Endothelial cell of umbilical vein (primary cell): Measurements from ENCODE around the gene COL17A1. TPM values are rescaled to one million over a fixed set of nuclear protein-coding genes. Genes with fewer than 3 reads are reported as not detected.

Experiments
- BruUV-seq: library from RNA; stranded (reverse); fragments of 400-500 nt; replicated peaks from 2 replicates; lab custom pipeline; 2021; lab: Mats Ljungman, UMichigan
- CTCF ChIA-PET: fragments of 300-600, 350-600 bp; sonication (Branson Sonifier 250); formaldehyde crosslinking; loops from one replicate; lab custom pipeline; 2021; ENCODE audit warnings: antibody characterized with exemption, inconsistent platforms; lab: Charles Lee
- POLR2A ChIA-PET: fragments of 300-600, 350-600 bp; sonication (Branson Sonifier 250); formaldehyde crosslinking; loops from one replicate; lab custom pipeline; 2021; ENCODE audit warnings: antibody characterized with exemption, inconsistent platforms; lab: Charles Lee
- DNase-seq: peaks from one replicate; pipeline ENCODE4 v3.0.0-alpha.2; 2011; ENCODE audit warnings: low read depth, low spot score
- FAIRE-seq: peaks from 2 replicates; lab custom pipeline; 2011; peaks lifted over from hg19 to GRCh38; lab: Jason Lieb, UNC
- H2AFZ ChIP-seq: 2 replicates; pipeline ENCODE4 v1.6.0; 2012; ENCODE audit warnings: low read depth, low read length, control low read depth, inconsistent platforms
- H3K27ac ChIP-seq: 2 replicates; pipeline ENCODE4 v1.5.1; 2011; ENCODE audit warnings: low read depth, mild to moderate bottlenecking, control low read depth, low read length, moderate library complexity; ENCODE audit not compliant: insufficient read depth
- H3K27me3 ChIP-seq, 2 experiments: 2 replicates each; pipeline versions ENCODE4 v1.6.0 to v1.6.1; 2011; ENCODE audit warnings: low read length in 2 of 2, mixed read lengths in 1 of 2; ENCODE audit not compliant: control insufficient read depth in 2 of 2, insufficient read depth in 2 of 2
- H3K36me3 ChIP-seq, 2 experiments: 2 replicates in 1 of 2; 3 replicates in 1 of 2; pipeline ENCODE4 v1.5.1; 2011; ENCODE audit warnings: low read length in 2 of 2, mild to moderate bottlenecking in 1 of 2, moderate library complexity in 1 of 2; ENCODE audit not compliant: control insufficient read depth in 2 of 2, insufficient read depth in 2 of 2; ENCODE audit errors: extremely low read depth in 1 of 2
- H3K4me1 ChIP-seq: 3 replicates; pipeline ENCODE4 v1.5.1; 2011; ENCODE audit warnings: mild to moderate bottlenecking, low read length; ENCODE audit not compliant: control insufficient read depth, insufficient read depth; ENCODE audit errors: extremely low read depth
- H3K4me2 ChIP-seq: 2 replicates; pipeline ENCODE4 v1.6.1; 2011; ENCODE audit warnings: low read length, control low read depth, mixed read lengths; ENCODE audit not compliant: insufficient read depth
- H3K4me3 ChIP-seq, 3 experiments: fragments of 200-600 bp in 1 of 3; sonication (generic), shearing (Covaris generic) in 1 of 3; replicated peaks in 1 of 3; 2 replicates each; pipeline ENCODE4 v1.5.1; 2011 to 2016; ENCODE audit warnings: control low read depth in 3 of 3, low read length in 3 of 3, mild to moderate bottlenecking in 2 of 3, inconsistent platforms in 1 of 3, low read depth in 1 of 3, moderate library complexity in 1 of 3; ENCODE audit not compliant: insufficient read depth in 1 of 3
- H3K79me2 ChIP-seq: 2 replicates; pipeline ENCODE4 v1.6.0; 2012; ENCODE audit warnings: low read length, inconsistent platforms; ENCODE audit not compliant: control insufficient read depth, insufficient read depth
- H3K9ac ChIP-seq: replicated peaks from 2 replicates; pipeline ENCODE3; 2011; ENCODE audit warnings: low read length, control low read depth; ENCODE audit not compliant: insufficient read depth; ENCODE audit errors: extremely low read depth
- H3K9me1 ChIP-seq: replicated peaks from 3 replicates; pipeline ENCODE4 v1.6.0; 2011; ENCODE audit warnings: mild to moderate bottlenecking, low read length; ENCODE audit not compliant: control insufficient read depth, insufficient read depth; ENCODE audit errors: extremely low read depth
- H3K9me3 ChIP-seq: replicated peaks from 2 replicates; pipeline ENCODE4 v1.5.1; 2012; ENCODE audit warnings: low read length, inconsistent platforms; ENCODE audit not compliant: control insufficient read depth, insufficient read depth
- H4K20me1 ChIP-seq: replicated peaks from 2 replicates; pipeline ENCODE3; 2011; ENCODE audit warnings: mild to moderate bottlenecking, low read length; ENCODE audit not compliant: control insufficient read depth, insufficient read depth; ENCODE audit errors: extremely low read depth
- CTCF ChIP-seq, 2 donors: IDR thresholded peaks; 1 replicate in 1 of 2; 2 replicates in 1 of 2; pipeline ENCODE4 v1.5.1; 2011; ENCODE audit warnings: low read length in 2 of 2, mild to moderate bottlenecking in 2 of 2, moderate library complexity in 2 of 2, control low read depth in 1 of 2, inconsistent platforms in 1 of 2, low read depth in 1 of 2; ENCODE audit not compliant: insufficient read depth in 1 of 2; ENCODE audit errors: extremely low read depth in 1 of 2
- EZH2 ChIP-seq: IDR thresholded peaks from 2 replicates; pipeline ENCODE4 v1.6.1; 2012; ENCODE audit warnings: borderline replicate concordance, low read depth, mild to moderate bottlenecking, moderate library complexity, low read length, inconsistent platforms; ENCODE audit not compliant: severe bottlenecking
- FOS ChIP-seq: IDR thresholded peaks from 2 replicates; pipeline ENCODE4 v1.6.1; 2011; ENCODE audit warnings: mild to moderate bottlenecking, low read length, moderate library complexity, borderline replicate concordance; ENCODE audit not compliant: insufficient read depth
- GATA2 ChIP-seq: IDR thresholded peaks from 2 replicates; pipeline ENCODE4 v1.7.0; 2011; ENCODE audit warnings: low read depth, mild to moderate bottlenecking, moderate library complexity, mixed read lengths, low read length; ENCODE audit not compliant: insufficient read length, insufficient read depth
- JUN ChIP-seq: IDR thresholded peaks from 2 replicates; pipeline ENCODE4 v1.6.1; 2011; ENCODE audit warnings: borderline replicate concordance, low read depth; ENCODE audit not compliant: insufficient read length, insufficient read depth
- MAX ChIP-seq: IDR thresholded peaks from 2 replicates; pipeline ENCODE4 v1.6.1; 2011; ENCODE audit not compliant: insufficient read depth, insufficient read length
- MYC ChIP-seq: IDR thresholded peaks from one replicate; pipeline ENCODE4 v1.6.1; 2011; ENCODE audit warnings: mild to moderate bottlenecking, low read depth, low read length
- POLR2A ChIP-seq: IDR thresholded peaks from 2 replicates; pipeline ENCODE4 v1.6.1; 2012; ENCODE audit warnings: low read depth, mild to moderate bottlenecking, control low read depth, low read length
- POLR2AphosphoS5 ChIP-seq: IDR thresholded peaks from 2 replicates; pipeline ENCODE4 v1.6.1; 2012; ENCODE audit warnings: low read depth, mild to moderate bottlenecking, control low read depth, low read length, moderate library complexity; ENCODE audit not compliant: insufficient read depth
- dilution Hi-C: fragments of 300-500 bp; cut with MboI; formaldehyde crosslinking; loops from one replicate; pipeline ENCODE4 v1.15.0; 2019; ENCODE audit warnings: low sequenced_read_pairs; ENCODE audit not compliant: extremely low pct_ligation_motif_present
- intact Hi-C: fragments of 100-400 bp; cut with micrococcal nuclease; formaldehyde crosslinking; loops from one replicate; pipeline ENCODE4 v1.10.0; 2022
- polyA plus RNA-seq, 4 experiments: library from polyadenylated mRNA; depleted of rRNA in 3 of 4; stranded (reverse) in 3 of 4; unstranded in 1 of 4; fragments of >200 nt; gene quantifications; 2 replicates each; pipeline versions ENCODE4 v1.2.1 to v1.2.3, GENCODE V29; 2011 to 2012; ENCODE audit warnings: missing spikeins in 1 of 4
- total RNA-seq: library from RNA; stranded (reverse); gene quantifications from 2 replicates; pipeline ENCODE4 v1.2.3, GENCODE V29; 2021

The COL17A1 gene
- total and polyA plus RNA-seq, 2 donors (not counting 3 experiments of a cell fraction or from before 2014, with no cell fraction given), result 0.57 to 1.3 TPM

- FAIRE-seq, result no peak
- H4K20me1 ChIP-seq, result no peaks in the 10 kb centered on the region
- H3K27ac ChIP-seq, result no peak overlapping the region
- DNase-seq, result no peak
- dilution Hi-C loops, result no loop called here
- H3K4me3 ChIP-seq, result no peak overlapping the region
- no peaks in the 10 kb centered on the region for H3K36me3 ChIP-seq
- H2AFZ ChIP-seq, result no peak overlapping the region
- ChIA-PET POLR2A (no interaction called here), CTCF (interaction anchor here (1.9 kb wide), 1 partner anchor 13 kb away, joined by 4 read pairs; no protein-coding TSS in a partner anchor)
- intact Hi-C loops, result no loop called here
- H3K27me3 ChIP-seq, result no peaks in the 10 kb centered on the region
- H3K9me3 ChIP-seq, result peaks cover 6% of the 10 kb centered on the region
- BruUV-seq, result no TSS peak
- H3K4me2 ChIP-seq, result no peak overlapping the region
- TF ChIP-seq EZH2 (no peak), CTCF (IDR thresholded peaks at IDR 0.05; ENCODE audit: extremely low read depth in 1 of 2, insufficient read depth in 1 of 2, low read depth in 1 of 2, low read length in 2 of 2) (no peak), POLR2A (no peak), MYC (no peak), FOS (no peak), GATA2 (no peak), MAX (no peak), JUN (no peak), POLR2AphosphoS5 (no peak)
- H3K79me2 ChIP-seq, result no peaks in the 10 kb centered on the region
- H3K9me1 ChIP-seq, result no peaks in the 10 kb centered on the region
- H3K9ac ChIP-seq, result no peak overlapping the region
- peaks cover 13% of the 10 kb centered on the region for H3K4me1 ChIP-seq
Observed at GRCh38 chr10:104096692-104097091, 11.0 kb upstream of the COL17A1 start.
